GM12801 (cell line): ENCODE results near the gene DNAH5.

Experiments
- TF ChIP-seq, protein P1 (sequence below): IDR thresholded peaks from one replicate; pipeline ENCODE4 v1.5.1; 2011; ENCODE audit warnings: control low read depth; ENCODE audit not compliant: insufficient read length; ENCODE audit errors: extremely low read depth

DNAH5 gene

DNA sequence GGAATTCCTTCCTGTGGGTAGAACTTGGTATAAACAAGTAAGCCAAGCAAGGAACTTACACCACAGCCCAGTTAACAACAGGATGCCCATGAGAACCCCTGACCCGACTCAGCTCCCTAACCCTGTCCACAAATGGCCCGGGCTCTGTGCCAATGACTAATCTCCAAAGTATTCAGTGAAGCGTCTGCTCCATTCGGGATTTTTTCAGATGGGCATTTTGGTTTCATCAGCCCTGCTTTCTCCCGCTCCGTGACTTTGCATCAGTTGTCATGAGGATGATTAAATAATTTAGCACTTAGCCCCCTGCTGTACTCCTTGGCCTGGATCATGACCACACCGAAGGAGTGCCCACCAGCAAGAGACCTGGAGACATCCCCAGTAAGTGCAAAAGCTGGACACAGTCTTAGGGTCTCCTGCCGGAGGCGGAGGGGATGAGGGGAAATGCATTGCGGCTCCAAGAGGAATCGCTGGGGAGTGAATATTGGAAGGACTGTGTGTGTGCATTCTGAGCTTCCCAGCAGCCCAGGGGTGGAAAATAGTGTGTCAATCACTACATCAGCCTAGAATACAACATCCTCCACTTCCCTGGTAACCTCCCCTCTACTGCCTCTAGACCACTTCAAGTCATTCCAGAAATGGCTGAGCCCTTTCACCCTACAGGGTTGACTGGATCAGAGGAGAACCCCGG, 41.4 kb upstream of the DNAH5 start:
- TF ChIP-seq, protein P1, sequence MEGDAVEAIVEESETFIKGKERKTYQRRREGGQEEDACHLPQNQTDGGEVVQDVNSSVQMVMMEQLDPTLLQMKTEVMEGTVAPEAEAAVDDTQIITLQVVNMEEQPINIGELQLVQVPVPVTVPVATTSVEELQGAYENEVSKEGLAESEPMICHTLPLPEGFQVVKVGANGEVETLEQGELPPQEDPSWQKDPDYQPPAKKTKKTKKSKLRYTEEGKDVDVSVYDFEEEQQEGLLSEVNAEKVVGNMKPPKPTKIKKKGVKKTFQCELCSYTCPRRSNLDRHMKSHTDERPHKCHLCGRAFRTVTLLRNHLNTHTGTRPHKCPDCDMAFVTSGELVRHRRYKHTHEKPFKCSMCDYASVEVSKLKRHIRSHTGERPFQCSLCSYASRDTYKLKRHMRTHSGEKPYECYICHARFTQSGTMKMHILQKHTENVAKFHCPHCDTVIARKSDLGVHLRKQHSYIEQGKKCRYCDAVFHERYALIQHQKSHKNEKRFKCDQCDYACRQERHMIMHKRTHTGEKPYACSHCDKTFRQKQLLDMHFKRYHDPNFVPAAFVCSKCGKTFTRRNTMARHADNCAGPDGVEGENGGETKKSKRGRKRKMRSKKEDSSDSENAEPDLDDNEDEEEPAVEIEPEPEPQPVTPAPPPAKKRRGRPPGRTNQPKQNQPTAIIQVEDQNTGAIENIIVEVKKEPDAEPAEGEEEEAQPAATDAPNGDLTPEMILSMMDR: no peak

DNA sequence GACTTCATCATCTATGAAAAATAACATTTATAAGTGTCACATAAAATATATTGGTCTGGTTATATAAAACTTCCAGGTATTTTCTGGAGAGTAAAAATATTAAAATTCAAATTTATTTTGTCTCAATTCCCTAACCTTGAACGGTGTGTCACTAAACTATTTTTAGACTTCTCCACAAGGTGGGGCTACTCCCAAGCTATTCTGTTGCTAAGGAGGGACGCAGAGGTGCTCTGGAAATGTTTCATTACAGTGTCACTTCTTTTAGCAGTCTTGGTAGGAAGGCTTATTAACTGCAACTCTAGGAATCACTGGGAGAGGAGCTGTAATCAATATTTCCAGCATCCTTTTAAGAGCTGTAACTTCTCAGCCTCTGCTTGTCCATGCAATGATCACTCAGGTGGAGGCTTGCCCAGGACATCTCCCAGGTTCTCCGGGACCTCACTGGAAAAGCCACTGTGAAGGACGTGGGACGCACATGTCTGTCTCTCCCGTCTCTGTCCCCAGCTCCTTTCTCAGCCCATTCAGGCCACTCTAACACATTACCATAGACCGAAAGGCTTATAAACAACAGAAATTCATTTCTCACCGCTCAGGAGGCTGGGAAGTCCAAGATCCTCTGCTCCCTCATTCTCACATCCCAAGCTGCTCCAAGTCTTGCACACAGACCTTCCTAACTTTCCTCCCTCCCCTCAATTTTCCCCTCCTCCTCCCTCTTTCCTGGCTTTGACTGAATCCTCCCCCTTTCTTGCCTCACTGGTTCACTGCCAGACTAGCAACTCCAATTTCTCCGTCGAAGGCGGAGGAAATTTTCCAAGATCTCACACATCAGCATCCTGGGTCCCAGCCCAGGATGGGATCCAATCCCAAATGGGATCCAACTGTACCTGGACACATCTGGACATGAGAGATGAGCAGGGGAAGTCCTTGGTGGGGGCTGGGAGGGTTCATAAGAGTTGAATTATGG, 32.7 kb upstream of the DNAH5 start:
- TF ChIP-seq, protein P1: no peak

DNA sequence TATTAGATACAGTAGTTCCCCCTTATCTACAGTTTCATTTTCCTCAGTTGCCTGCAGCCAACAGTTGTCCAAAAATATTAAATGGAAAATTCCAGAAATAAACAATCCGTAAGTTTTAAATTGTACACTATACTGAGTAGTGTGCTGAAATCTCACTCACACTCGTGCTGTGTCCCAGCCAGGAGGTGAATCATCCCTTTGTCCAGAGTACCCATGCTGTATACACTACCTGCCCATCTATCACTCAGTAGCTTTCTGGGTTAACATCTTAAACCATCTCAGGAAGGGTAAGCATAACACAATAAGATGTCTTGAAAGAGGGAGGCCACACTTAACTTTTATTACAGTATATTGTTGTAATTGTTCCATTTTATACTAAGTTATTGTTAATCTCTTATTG, 31.7 kb upstream of the DNAH5 start:
- TF ChIP-seq, protein P1: no peak

DNA sequence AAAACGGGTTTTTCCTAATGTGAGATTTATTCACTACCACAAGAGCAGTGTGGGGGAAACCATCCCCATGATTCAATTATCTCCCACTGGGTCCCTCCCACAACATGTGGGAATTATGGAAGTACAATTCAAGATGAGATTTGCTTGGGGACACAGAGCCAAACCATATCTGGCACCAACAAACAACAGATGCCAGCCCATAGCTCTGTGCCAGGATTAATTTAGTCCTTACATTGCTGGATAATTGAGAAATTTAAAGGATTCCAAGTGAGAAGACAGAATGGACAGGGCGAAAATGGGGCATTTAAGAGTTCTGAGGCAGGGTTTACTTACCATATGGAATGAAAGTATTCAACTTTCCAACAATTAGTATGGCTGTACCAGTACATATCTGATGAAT, 30.8 kb upstream of the DNAH5 start:
- TF ChIP-seq, protein P1: no peak

DNA sequence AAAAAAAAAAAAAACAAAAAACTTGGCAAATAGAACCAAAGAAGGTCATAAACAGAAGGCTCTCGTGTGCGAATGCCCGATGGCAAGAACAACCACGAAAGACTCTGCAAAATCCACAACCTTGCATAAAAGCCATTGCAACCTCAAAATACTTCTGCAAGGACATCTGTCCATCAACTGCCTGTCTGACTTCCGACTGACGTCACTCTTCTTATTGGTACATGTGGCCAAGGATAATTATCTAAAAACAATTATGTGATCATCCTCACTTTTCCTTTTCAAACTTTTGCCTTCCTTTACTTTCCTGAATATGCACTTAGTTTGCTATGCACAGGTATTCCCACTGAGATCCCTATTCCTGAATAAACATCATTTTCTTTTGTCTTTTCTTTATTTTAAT, 29.2 kb upstream of the DNAH5 start:
- TF ChIP-seq, protein P1: no peak

DNA sequence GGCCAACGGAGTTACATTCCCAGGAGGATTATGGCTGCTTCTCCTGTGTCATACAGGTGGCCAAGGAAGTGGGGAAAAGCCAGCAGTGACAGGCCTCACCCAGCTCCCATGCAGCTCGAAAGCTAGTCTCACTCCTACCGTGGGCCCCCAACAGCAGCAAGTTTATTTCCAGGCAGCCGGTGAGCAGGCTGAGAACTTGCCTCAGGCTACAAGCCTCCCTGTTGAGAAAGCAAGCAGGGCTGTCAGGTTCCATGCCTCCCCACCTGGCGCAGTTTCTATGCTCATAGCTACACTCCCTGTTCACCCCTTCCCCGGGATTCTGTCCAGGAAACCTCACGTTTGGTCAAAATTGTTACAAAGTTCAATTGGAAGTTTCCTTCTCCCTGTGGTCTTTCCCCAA, 27.5 kb upstream of the DNAH5 start:
- TF ChIP-seq, protein P1: no peak

DNA sequence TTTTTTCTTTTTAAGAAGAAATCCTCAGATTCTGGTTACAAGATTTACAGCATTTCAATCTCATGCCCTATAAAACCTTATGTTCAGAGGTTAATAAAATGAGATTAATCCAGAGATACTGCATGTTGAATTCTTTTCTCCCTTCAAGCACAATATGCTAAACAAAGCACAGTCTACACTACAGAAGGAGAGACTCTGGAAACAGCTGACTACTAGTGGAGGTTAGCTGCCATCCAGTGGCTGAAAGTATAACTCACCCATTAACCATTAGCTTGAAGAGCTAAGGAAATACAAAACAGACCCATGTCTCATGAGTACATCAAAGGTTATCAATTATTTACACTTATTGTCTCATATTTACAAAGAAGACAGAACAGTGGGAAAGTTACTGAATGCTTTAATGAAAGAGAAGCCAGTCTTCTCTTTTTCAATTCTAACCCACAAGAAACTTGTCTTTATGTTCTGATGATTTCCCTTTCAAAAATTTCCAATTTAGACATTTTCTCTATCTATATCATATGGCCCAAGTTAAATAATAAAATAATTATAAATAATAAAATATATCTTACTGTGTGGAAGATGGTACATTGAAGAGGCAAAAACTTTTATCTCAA, 12.7 kb upstream of the DNAH5 start:
- TF ChIP-seq, protein P1: no peak
